Fibroblast of lung (primary cell): ENCODE data around the gene ERLEC1. TPM values are rescaled to one million over a fixed set of nuclear protein-coding genes. Genes with fewer than 3 reads are reported as not detected.
"Not testable (repeated sequence)": the region's sequence is repeated elsewhere in the genome, so short reads cannot be mapped to it uniquely, and the experiment has no call there.

ENCODE experiments used
- DNase-seq, 2 donors: peaks; one replicate each; pipeline versions ENCODE4 v3.0.0 to v3.0.0-alpha.2; 2010; ENCODE audit warnings: low read depth in 2 of 2
- H2AFZ ChIP-seq: 2 replicates; pipeline ENCODE4 v1.5.1; 2012; ENCODE audit warnings: low read length, control low read depth, inconsistent platforms
- H3K27ac ChIP-seq: 2 replicates; pipeline ENCODE4 v1.5.1; 2011; ENCODE audit warnings: low read length, control low read depth; ENCODE audit not compliant: insufficient read depth
- H3K27me3 ChIP-seq: 2 replicates; pipeline ENCODE4 v1.5.1; 2011; ENCODE audit warnings: mild to moderate bottlenecking, low read length; ENCODE audit not compliant: control insufficient read depth, insufficient read depth
- H3K36me3 ChIP-seq: 2 replicates; pipeline ENCODE4 v1.5.1; 2011; ENCODE audit warnings: low read length; ENCODE audit not compliant: control insufficient read depth, insufficient read depth
- H3K4me1 ChIP-seq: 2 replicates; pipeline ENCODE4 v1.5.1; 2011; ENCODE audit warnings: low read length; ENCODE audit not compliant: control insufficient read depth, insufficient read depth; ENCODE audit errors: extremely low read depth
- H3K4me2 ChIP-seq: 2 replicates; pipeline ENCODE4 v1.5.1; 2011; ENCODE audit warnings: low read length, control low read depth; ENCODE audit not compliant: insufficient read depth; ENCODE audit errors: extremely low read depth
- H3K4me3 ChIP-seq, 4 experiments: fragments of 200-600 bp in 1 of 4; sonication (generic) in 1 of 4; replicated peaks in 1 of 4; 2 replicates each; pipeline ENCODE4 v1.5.1; 2011 to 2016; ENCODE audit warnings: low read length in 4 of 4, low read depth in 3 of 4, mild to moderate bottlenecking in 3 of 4, control low read depth in 2 of 4, inconsistent platforms in 1 of 4, mixed read lengths in 1 of 4; ENCODE audit not compliant: insufficient read depth in 1 of 4; ENCODE audit errors: control extremely low read depth in 1 of 4
- H3K79me2 ChIP-seq: 2 replicates; pipeline ENCODE4 v1.5.1; 2012; ENCODE audit warnings: mild to moderate bottlenecking, low read length, inconsistent platforms; ENCODE audit not compliant: control insufficient read depth, insufficient read depth
- H3K9ac ChIP-seq: 2 replicates; pipeline ENCODE4 v1.5.1; 2011; ENCODE audit warnings: mild to moderate bottlenecking, low read length, control low read depth; ENCODE audit not compliant: insufficient read depth
- H3K9me3 ChIP-seq: 2 replicates; pipeline ENCODE4 v1.5.1; 2012; ENCODE audit warnings: low read depth, low read length; ENCODE audit not compliant: control insufficient read depth, insufficient read depth
- H4K20me1 ChIP-seq: 2 replicates; pipeline ENCODE4 v1.5.1; 2011; ENCODE audit warnings: low read length; ENCODE audit not compliant: control insufficient read depth, insufficient read depth; ENCODE audit errors: extremely low read depth
- EZH2 ChIP-seq: IDR thresholded peaks from 2 replicates; pipeline ENCODE4 v1.5.1; 2012; ENCODE audit warnings: low read length, control low read depth, mild to moderate bottlenecking; ENCODE audit errors: missing control alignments
- polyA plus RNA-seq, 2 donors: library from polyadenylated mRNA; depleted of rRNA in 1 of 2; stranded (reverse) in 1 of 2; unstranded in 1 of 2; fragments of >200 nt; gene quantifications; 2 replicates each; pipeline ENCODE4 v1.2.1, GENCODE V29; 2011 to 2012; ENCODE audit warnings: missing spikeins in 1 of 2
- total RNA-seq: library from RNA; depleted of rRNA; stranded (reverse); fragments of >200 nt; gene quantifications from 2 replicates; pipeline ENCODE4 v1.2.1, GENCODE V29; 2014
- TF ChIP-seq, protein P1 (sequence below), 2 donors: IDR thresholded peaks in 1 of 2; conservative IDR thresholded peaks in 1 of 2; 1 replicate in 1 of 2; 2 replicates in 1 of 2; pipeline ENCODE4 v1.5.1; 2011 to 2012; ENCODE audit warnings: low read length in 2 of 2, control low read depth in 1 of 2, inconsistent platforms in 1 of 2, low read depth in 1 of 2, mild to moderate bottlenecking in 1 of 2

Gene ERLEC1
- total and polyA plus RNA-seq, 2 donors (not counting 1 experiment from before 2014, with no cell fraction given) = 87.7 to 103 TPM

DNA sequence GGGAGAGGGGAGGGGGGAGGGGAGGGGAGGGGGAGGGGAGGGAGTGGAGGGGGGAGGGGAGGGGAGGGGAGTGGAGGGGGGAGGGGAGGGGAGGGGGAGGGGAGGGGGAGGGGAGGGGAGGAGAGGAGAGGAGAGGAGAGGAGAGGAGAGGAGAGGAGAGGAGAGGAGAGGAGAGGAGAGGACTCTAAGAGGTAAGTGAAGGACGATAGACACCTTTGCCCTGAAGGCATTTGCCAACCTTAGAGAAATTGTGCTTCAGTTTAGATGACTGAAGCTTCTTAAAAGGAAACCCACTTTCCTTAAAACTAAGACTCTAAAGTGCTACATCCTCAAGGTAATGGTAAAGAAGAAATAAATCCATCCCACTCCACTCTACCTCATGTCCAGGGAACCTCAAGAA is 53.7 kb downstream of the ERLEC1 start:
- no peak for DNase-seq
- Histone ChIP-seq H3K27me3 (no peaks in the 10 kb centered on the region), H3K4me2 (no peak overlapping the region), H3K4me3 (no peak overlapping the region), H3K79me2 (no peaks in the 10 kb centered on the region), H2AFZ (no peak overlapping the region), H4K20me1 (no peaks in the 10 kb centered on the region), H3K27ac (no peak overlapping the region), H3K36me3 (no peaks in the 10 kb centered on the region), H3K9me3 (no peaks in the 10 kb centered on the region), H3K9ac (no peak overlapping the region), H3K4me1 (no peaks in the 10 kb centered on the region)
- TF ChIP-seq, protein P1, sequence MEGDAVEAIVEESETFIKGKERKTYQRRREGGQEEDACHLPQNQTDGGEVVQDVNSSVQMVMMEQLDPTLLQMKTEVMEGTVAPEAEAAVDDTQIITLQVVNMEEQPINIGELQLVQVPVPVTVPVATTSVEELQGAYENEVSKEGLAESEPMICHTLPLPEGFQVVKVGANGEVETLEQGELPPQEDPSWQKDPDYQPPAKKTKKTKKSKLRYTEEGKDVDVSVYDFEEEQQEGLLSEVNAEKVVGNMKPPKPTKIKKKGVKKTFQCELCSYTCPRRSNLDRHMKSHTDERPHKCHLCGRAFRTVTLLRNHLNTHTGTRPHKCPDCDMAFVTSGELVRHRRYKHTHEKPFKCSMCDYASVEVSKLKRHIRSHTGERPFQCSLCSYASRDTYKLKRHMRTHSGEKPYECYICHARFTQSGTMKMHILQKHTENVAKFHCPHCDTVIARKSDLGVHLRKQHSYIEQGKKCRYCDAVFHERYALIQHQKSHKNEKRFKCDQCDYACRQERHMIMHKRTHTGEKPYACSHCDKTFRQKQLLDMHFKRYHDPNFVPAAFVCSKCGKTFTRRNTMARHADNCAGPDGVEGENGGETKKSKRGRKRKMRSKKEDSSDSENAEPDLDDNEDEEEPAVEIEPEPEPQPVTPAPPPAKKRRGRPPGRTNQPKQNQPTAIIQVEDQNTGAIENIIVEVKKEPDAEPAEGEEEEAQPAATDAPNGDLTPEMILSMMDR (conservative IDR thresholded peaks at IDR 0.05 in 1 of 2, IDR thresholded peaks at IDR 0.05 in 1 of 2; ENCODE audit: low read depth in 1 of 2, low read length in 2 of 2) = no peak
- no peak for TF ChIP-seq EZH2

DNA sequence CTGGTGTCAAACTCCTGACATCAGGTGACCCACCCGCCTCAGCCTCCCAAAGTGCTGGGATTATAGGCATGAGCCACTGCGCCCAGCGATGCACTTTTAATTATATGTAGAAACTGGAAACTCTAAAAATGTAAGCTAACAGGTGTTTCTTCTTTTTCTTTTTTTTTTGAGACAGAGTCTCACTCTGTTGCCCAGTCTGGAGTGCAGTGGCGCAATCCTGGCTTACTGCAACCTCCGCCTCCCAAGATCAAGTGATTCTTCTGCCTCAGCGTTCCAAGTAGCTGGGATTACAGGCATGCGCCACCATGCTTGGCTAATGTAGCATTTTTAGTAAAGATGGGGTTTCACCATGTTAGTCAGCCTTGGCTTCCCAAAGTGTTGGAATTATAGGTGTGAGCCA is 54.8 kb downstream of the ERLEC1 start:
- H3K9ac ChIP-seq, H3K9me3 ChIP-seq, H3K4me3 ChIP-seq, H4K20me1 ChIP-seq, H3K79me2 ChIP-seq, H3K27me3 ChIP-seq, H2AFZ ChIP-seq, DNase-seq, H3K27ac ChIP-seq, H3K36me3 ChIP-seq, H3K4me1 ChIP-seq, H3K4me2 ChIP-seq: not testable (repeated sequence)

DNA sequence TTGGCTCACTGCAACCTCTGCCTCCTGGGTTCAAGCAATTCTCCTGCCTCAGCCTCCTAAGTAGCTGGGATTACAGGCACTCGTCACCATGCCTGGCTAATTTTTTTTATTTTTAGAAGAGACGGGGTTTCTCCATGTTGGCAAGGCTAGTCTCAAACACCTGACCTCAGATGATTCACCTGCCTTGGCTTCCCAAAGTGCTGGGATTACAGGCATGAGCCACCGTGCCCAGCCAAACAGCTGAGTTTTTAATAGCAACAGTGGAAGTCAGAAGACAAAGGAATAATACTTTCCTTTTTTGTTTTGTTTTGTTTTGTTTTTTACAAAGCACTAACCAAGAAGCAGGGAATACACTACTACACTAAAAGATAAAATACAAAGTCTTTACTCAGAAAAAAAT is 56.0 kb downstream of the ERLEC1 start:
- peak in 1 of 2 donors; percentile 25 for DNase-seq

More for the DNA sequence above, 56.0 kb downstream of the ERLEC1 start:
- H3K4me2 ChIP-seq = no peak overlapping the region
- no peak overlapping the region for H3K27ac ChIP-seq
- H3K9ac ChIP-seq = no peak overlapping the region
- no peak overlapping the region for H3K4me3 ChIP-seq
- H3K27me3 ChIP-seq = no peaks in the 10 kb centered on the region
- H3K79me2 ChIP-seq = no peaks in the 10 kb centered on the region
- H3K4me1 ChIP-seq = no peaks in the 10 kb centered on the region
- TF ChIP-seq, protein P1 (conservative IDR thresholded peaks at IDR 0.05 in 1 of 2, IDR thresholded peaks at IDR 0.05 in 1 of 2; ENCODE audit: low read depth in 1 of 2, low read length in 2 of 2) = no peak
- no peak for TF ChIP-seq EZH2
- H3K36me3 ChIP-seq = no peaks in the 10 kb centered on the region
- H4K20me1 ChIP-seq = no peaks in the 10 kb centered on the region
- no peaks in the 10 kb centered on the region for H3K9me3 ChIP-seq
- no peak overlapping the region for H2AFZ ChIP-seq
